ENCODE results near the gene CPEB4. TPM values are rescaled to one million over a fixed set of nuclear protein-coding genes. Genes with fewer than 3 reads are reported as not detected.
A peak's percentile ranks its signal among the peaks of the same experiment; 100 is the strongest.

Gene CPEB4
- total and polyA plus RNA-seq, 9 of the 15 experiments (the other 6 are each of a cell fraction or from before 2014, with no cell fraction given) = 7.4 to 21.3 (median 12.4) TPM

- no peak for TF ChIP-seq ZNF445 (CRISPR knock-in tag; IDR thresholded peaks at IDR 0.05; ENCODE audit: low read depth)
- TF ChIP-seq MED1 (CRISPR knock-in tag; IDR thresholded peaks at IDR 0.05; ENCODE audit: borderline replicate concordance) = no peak
- peak; percentile 80 for TF ChIP-seq ZKSCAN8 (CRISPR knock-in tag; IDR thresholded peaks at IDR 0.05)
- peak; percentile 70 for TF ChIP-seq RNF2 (IDR thresholded peaks at IDR 0.05)
- peak; percentile 39 for TF ChIP-seq TAF9B (IDR thresholded peaks at IDR 0.05; ENCODE audit: partially characterized antibody)
- no peak for TF ChIP-seq MAFF (IDR thresholded peaks at IDR 0.05; ENCODE audit: low read length)
- TF ChIP-seq PKNOX1 (IDR thresholded peaks at IDR 0.05) = no peak; the same call in 1 of the 2 replicates
- peak; percentile 80 for TF ChIP-seq ZNF589 (CRISPR knock-in tag; IDR thresholded peaks at IDR 0.05; ENCODE audit: low read depth)
- TF ChIP-seq WHSC1 (IDR thresholded peaks at IDR 0.05; ENCODE audit: low read length) = no peak
- no peak for TF ChIP-seq ZBTB34 (CRISPR knock-in tag; IDR thresholded peaks at IDR 0.05)
- no peak for TF ChIP-seq PHTF2 (CRISPR knock-in tag; IDR thresholded peaks at IDR 0.05)
- peak; percentile 95 for TF ChIP-seq ZNF766 (CRISPR knock-in tag; conservative IDR thresholded peaks at IDR 0.05)
- TF ChIP-seq GTF2E2 (tag; IDR thresholded peaks at IDR 0.05) = no peak
- 0 out of 2 replicates have a peak, but pooled peaks have one; percentile 66 for TF ChIP-seq TARDBP (IDR thresholded peaks at IDR 0.05)
- TF ChIP-seq TGIF2 (CRISPR knock-in tag; IDR thresholded peaks at IDR 0.05) = no peak
- TF ChIP-seq HMGN3 (IDR thresholded peaks at IDR 0.05; ENCODE audit: borderline replicate concordance, extremely low read depth, insufficient read length, low read depth, low read length) = peak; percentile 95
- TF ChIP-seq POLR2AphosphoS5 (IDR thresholded peaks at IDR 0.05; ENCODE audit: control insufficient read depth, insufficient read depth, low read depth, low read length) = peak; percentile 95
- no peak for TF ChIP-seq XRCC4 (IDR thresholded peaks at IDR 0.05; ENCODE audit: extremely low read depth, insufficient read depth, insufficient read length)
- TF ChIP-seq ZBTB8A (IDR thresholded peaks at IDR 0.05; ENCODE audit: partially characterized antibody) = no peak
- TF ChIP-seq MEF2D (tag; conservative IDR thresholded peaks at IDR 0.05; ENCODE audit: low read depth) = no peak
- TF ChIP-seq MCM2 (IDR thresholded peaks at IDR 0.05; ENCODE audit: low read depth) = no peak
- TF ChIP-seq ZNF740 (CRISPR knock-in tag; IDR thresholded peaks at IDR 0.05) = no peak
- TF ChIP-seq ZNF740 (tag; IDR thresholded peaks at IDR 0.05) = peak in 1 of 2 experiments; percentile 71; a peak in 1 of 4 replicates
- no peak for TF ChIP-seq ZNF217 (CRISPR knock-in tag; IDR thresholded peaks at IDR 0.05)
- no peak for TF ChIP-seq ZNF212 (CRISPR knock-in tag; IDR thresholded peaks at IDR 0.05)
- TF ChIP-seq TSC22D4 (tag; IDR thresholded peaks at IDR 0.05) = no peak
Measured at GRCh38 chr5:173855162-173855994, 32.8 kb upstream of the CPEB4 start (continued).
